ENCODE data around the gene ABL1.

DNA sequence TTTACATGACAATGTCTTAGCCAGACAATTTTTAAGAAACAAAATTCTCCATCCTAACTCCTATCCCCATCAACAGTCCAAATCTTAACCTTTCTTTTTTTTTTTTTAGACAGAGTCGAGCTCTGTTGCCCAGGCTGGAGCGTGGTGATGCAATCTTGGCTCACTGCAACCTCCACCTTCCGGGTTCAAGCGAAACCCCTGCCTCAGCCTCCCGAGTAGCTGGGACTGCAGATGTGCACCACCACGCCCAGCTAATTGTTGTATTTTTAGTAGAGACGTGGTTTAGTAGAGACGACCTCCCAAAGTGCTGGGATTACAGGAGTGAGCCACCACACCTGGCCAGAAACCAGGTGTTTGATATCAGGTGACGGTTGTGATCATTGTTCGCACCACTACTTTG, 10.2 kb downstream of the ABL1 start:
- TF ChIP-seq, protein P1, sequence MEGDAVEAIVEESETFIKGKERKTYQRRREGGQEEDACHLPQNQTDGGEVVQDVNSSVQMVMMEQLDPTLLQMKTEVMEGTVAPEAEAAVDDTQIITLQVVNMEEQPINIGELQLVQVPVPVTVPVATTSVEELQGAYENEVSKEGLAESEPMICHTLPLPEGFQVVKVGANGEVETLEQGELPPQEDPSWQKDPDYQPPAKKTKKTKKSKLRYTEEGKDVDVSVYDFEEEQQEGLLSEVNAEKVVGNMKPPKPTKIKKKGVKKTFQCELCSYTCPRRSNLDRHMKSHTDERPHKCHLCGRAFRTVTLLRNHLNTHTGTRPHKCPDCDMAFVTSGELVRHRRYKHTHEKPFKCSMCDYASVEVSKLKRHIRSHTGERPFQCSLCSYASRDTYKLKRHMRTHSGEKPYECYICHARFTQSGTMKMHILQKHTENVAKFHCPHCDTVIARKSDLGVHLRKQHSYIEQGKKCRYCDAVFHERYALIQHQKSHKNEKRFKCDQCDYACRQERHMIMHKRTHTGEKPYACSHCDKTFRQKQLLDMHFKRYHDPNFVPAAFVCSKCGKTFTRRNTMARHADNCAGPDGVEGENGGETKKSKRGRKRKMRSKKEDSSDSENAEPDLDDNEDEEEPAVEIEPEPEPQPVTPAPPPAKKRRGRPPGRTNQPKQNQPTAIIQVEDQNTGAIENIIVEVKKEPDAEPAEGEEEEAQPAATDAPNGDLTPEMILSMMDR (IDR thresholded peaks at IDR 0.05), result no peak
- TF ChIP-seq POLR2A (IDR thresholded peaks at IDR 0.05; ENCODE audit: low read depth), result no peak
